Mesothelial cell of epicardium (in vitro differentiated cells): Measurements from ENCODE around the gene BBS2. TPM values are rescaled to one million over a fixed set of nuclear protein-coding genes. Genes with fewer than 3 reads are reported as not detected.

ENCODE experiments used
- DNase-seq, 2 experiments: peaks; one replicate each; pipeline ENCODE4 v3.0.0; 2021; ENCODE audit warnings: low spot score in 2 of 2; ENCODE audit not compliant: unreplicated experiment in 2 of 2
- H3K27ac Mint-ChIP-seq: 2 replicates; pipeline ENCODE4 v1.8.0; 2021; ENCODE audit warnings: mixed read lengths
- H3K27me3 Mint-ChIP-seq: 2 replicates; pipeline ENCODE4 v1.8.0; 2021; ENCODE audit warnings: low read depth, mixed read lengths
- H3K36me3 Mint-ChIP-seq: 2 replicates; pipeline ENCODE4 v1.8.0; 2021; ENCODE audit warnings: mixed read lengths
- H3K4me1 Mint-ChIP-seq: 2 replicates; pipeline ENCODE4 v1.8.0; 2021; ENCODE audit warnings: mixed read lengths
- H3K4me3 Mint-ChIP-seq: 2 replicates; pipeline ENCODE4 v1.8.0; 2021; ENCODE audit warnings: mild to moderate bottlenecking, moderate library complexity, mixed read lengths
- H3K9me3 Mint-ChIP-seq: 2 replicates; pipeline ENCODE4 v1.8.0; 2021; ENCODE audit warnings: mixed read lengths
- total RNA-seq: library from RNA; stranded (reverse); gene quantifications from 3 replicates; pipeline ENCODE4 v1.2.1, GENCODE V29; 2021
- TF ChIP-seq, protein P1 (sequence below): fragments of 200-600 bp; sonication (generic); IDR thresholded peaks from one replicate; pipeline ENCODE4 v1.5.0; 2021; ENCODE audit warnings: antibody characterized with exemption; ENCODE audit not compliant: unreplicated experiment

The BBS2 gene
- total RNA-seq, 1 donor from 2014 or later: 60.8 TPM

DNA sequence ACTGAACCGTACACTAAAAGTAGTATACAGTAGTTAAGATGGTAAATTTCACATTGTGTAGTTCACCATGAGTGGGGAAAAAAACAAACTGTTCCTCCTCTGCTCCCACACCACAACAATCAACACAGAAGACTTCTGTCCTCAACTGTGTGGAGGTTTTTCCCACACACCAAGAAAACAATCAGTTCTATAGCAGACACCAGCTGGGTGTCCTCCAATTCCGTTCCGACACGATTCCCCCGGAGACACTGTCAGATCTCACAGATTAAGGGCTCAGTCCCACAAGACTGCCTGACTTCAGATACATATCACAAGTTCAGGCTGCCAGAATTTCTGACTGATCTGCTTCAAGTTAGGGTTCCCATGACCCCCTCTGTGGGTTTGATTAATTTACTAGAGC is 31.8 kb downstream of the BBS2 start:
- DNase-seq: no peak
- H3K9me3 Mint-ChIP-seq: peaks cover 3% of the 10 kb centered on the region
- peaks cover 4% of the 10 kb centered on the region for H3K4me1 Mint-ChIP-seq
- no peaks in the 10 kb centered on the region for H3K27me3 Mint-ChIP-seq
- TF ChIP-seq, protein P1, sequence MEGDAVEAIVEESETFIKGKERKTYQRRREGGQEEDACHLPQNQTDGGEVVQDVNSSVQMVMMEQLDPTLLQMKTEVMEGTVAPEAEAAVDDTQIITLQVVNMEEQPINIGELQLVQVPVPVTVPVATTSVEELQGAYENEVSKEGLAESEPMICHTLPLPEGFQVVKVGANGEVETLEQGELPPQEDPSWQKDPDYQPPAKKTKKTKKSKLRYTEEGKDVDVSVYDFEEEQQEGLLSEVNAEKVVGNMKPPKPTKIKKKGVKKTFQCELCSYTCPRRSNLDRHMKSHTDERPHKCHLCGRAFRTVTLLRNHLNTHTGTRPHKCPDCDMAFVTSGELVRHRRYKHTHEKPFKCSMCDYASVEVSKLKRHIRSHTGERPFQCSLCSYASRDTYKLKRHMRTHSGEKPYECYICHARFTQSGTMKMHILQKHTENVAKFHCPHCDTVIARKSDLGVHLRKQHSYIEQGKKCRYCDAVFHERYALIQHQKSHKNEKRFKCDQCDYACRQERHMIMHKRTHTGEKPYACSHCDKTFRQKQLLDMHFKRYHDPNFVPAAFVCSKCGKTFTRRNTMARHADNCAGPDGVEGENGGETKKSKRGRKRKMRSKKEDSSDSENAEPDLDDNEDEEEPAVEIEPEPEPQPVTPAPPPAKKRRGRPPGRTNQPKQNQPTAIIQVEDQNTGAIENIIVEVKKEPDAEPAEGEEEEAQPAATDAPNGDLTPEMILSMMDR: no peak
- no peak overlapping the region for H3K4me3 Mint-ChIP-seq
- no peak overlapping the region for H3K27ac Mint-ChIP-seq
- peaks cover 32% of the 10 kb centered on the region for H3K36me3 Mint-ChIP-seq

DNA sequence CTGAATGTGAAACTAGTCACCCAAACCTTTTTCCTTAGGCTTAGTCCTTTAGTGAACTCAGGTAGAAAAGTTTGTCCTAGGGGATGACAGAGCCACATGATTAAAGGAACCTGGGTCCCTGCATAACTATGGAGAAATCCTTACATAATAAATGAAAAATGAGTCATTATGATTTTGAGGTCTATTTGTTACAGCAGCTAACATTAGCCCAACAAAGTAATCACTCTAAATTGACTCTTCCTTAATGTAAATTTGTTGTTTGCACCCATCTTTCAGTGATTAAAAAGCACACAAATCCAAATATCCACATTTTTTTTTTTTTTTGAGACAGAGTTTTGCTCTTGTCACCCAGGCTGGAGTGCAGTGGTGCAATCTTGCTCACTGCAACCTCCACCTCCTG is 36.4 kb downstream of the BBS2 start:
- Mint-ChIP-seq H3K27me3 (no peaks in the 10 kb centered on the region), H3K4me1 (peaks cover 4% of the 10 kb centered on the region), H3K9me3 (peaks cover 3% of the 10 kb centered on the region), H3K4me3 (no peak overlapping the region), H3K36me3 (peaks cover 32% of the 10 kb centered on the region), H3K27ac (no peak overlapping the region)
- no peak for DNase-seq
- TF ChIP-seq, protein P1: no peak

DNA sequence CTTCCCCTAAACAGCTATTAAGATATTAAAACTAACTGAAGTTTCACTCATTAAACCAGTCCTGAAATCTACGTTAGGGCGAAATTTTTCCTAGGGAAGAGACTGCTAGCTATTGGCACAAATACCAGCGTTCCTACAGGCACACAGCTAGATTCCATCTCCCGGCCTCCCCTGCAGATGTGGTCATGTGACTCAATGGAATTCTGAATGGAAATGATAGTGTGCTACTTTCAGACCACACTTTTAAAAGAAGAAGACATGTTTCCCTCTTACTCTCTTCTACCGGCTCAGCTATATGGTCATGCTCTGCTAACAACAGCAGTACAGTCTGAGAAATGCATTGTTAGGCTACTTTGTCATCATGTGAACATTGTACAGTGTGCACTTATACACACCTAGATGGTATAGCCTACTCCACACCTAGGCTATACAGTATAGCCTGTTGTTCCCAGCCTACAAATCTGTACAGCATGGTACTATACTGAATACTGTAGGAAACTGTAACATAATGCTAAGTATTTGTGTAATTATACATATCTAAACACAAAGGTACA is 37.1 kb downstream of the BBS2 start:
- Mint-ChIP-seq H3K36me3 (peaks cover 32% of the 10 kb centered on the region), H3K4me3 (no peak overlapping the region), H3K27ac (no peak overlapping the region), H3K4me1 (peaks cover 4% of the 10 kb centered on the region), H3K9me3 (peaks cover 3% of the 10 kb centered on the region), H3K27me3 (no peaks in the 10 kb centered on the region)
- DNase-seq: no peak
- TF ChIP-seq, protein P1: no peak

DNA sequence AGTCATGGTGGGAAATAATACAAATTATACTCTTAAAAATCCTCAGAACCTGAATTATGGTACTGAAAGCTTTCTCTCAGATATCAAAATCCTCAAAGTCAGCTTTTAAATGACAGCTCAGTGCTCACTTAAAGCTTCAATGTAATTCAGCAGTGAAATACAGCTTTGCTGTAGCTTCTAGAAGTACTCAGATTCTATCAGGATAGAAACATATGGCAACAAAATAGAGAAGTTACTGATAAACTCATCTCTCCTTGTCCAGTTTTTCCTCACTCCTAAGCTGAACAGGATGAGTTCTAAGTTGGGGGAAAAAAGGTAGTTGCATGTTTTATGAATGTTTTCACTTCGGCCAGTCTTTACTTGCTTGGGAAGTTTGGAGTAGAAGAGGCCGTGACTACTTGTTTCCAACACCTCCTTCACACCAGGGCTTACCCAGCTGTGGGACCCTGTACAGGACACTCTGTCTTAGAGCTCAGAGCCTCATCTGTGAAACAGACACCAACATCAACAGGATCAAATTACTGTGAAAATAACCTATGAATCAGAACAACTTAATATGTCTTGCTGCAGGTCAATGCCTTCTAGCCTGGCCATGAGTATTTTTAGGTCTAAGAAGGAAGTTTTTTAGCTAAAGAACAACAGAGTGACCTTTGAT is 38.2 kb downstream of the BBS2 start:
- Mint-ChIP-seq H3K4me3 (no peak overlapping the region), H3K9me3 (peaks cover 3% of the 10 kb centered on the region), H3K27me3 (no peaks in the 10 kb centered on the region), H3K36me3 (peaks cover 40% of the 10 kb centered on the region), H3K27ac (no peak overlapping the region), H3K4me1 (peaks cover 4% of the 10 kb centered on the region)
- TF ChIP-seq, protein P1: no peak
- no peak for DNase-seq

DNA sequence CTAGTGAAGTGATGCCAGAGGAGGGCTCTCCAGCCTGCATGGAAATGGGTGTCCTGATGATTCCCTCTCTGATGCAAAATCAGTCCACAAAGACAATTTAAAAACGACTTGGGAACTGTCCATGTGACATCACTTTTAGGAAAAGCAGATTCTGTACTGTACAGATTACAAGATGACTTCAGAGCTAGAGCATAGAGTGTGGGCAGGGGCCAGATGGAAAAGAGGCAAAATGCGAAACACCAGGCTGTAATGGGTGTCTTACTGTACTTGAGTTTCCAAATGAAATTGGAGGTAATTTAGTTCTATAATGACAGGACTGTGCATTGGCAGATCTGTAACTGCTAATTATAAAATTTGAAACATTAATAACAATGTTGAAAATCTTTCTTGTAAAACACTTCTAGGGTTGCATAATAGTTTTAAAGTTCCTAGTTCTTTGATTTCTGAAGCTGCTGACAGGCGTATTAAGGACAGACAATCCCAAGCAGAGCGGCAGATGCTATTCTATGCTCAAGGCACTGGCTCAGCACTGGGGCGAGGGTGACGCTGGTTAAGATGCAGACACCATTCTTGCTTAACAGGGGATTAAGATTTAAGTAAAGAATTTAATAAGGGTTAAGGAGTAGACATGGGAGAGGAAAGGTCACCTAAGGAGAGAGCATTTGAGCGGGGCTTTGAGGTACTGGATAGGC is 38.9 kb downstream of the BBS2 start:
- Mint-ChIP-seq H3K27ac (no peak overlapping the region), H3K9me3 (no peaks in the 10 kb centered on the region), H3K27me3 (no peaks in the 10 kb centered on the region), H3K4me3 (no peak overlapping the region), H3K4me1 (peaks cover 4% of the 10 kb centered on the region), H3K36me3 (peaks cover 39% of the 10 kb centered on the region)
- TF ChIP-seq, protein P1: no peak
- no peak for DNase-seq
